ENCODE results near the gene ANKRD49.

DNA sequence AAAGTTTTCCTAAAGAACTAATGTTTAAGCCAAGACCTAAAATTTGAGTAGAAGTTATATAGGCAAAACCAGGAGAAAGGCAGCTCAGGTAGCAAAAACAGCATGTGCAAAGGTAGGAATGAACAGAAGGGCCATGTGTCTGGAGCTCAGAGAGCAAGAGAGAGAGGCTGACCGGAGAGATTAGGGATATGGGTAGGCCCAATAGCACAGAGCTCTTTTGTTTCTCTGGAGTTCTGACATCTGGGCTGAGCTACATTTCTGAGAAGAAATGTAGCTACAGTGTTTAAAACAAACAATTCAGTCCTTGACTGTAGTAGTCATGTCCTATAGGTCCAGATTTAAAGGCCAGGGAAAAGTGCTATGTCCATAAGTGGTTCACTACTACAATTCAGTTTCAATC is 22.9 kb downstream of the ANKRD49 start:
- TF ChIP-seq, protein P1, sequence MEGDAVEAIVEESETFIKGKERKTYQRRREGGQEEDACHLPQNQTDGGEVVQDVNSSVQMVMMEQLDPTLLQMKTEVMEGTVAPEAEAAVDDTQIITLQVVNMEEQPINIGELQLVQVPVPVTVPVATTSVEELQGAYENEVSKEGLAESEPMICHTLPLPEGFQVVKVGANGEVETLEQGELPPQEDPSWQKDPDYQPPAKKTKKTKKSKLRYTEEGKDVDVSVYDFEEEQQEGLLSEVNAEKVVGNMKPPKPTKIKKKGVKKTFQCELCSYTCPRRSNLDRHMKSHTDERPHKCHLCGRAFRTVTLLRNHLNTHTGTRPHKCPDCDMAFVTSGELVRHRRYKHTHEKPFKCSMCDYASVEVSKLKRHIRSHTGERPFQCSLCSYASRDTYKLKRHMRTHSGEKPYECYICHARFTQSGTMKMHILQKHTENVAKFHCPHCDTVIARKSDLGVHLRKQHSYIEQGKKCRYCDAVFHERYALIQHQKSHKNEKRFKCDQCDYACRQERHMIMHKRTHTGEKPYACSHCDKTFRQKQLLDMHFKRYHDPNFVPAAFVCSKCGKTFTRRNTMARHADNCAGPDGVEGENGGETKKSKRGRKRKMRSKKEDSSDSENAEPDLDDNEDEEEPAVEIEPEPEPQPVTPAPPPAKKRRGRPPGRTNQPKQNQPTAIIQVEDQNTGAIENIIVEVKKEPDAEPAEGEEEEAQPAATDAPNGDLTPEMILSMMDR (IDR thresholded peaks at IDR 0.05), result no peak
- TF ChIP-seq EP300 (IDR thresholded peaks at IDR 0.05) (no peak), POLR2A (IDR thresholded peaks at IDR 0.05) (no peak)
